Type B pancreatic cell (in vitro differentiated cells): Measurements from ENCODE around the gene MTA3. TPM values are rescaled to one million over a fixed set of nuclear protein-coding genes. Genes with fewer than 3 reads are reported as not detected.
A peak's percentile ranks its signal among the peaks of the same experiment; 100 is the strongest.

Experiments used
- DNase-seq: peaks from one replicate; pipeline ENCODE4 v3.0.0; 2021; ENCODE audit warnings: mixed read lengths; ENCODE audit not compliant: unreplicated experiment; ENCODE audit errors: extremely low spot score
- H3K27ac Mint-ChIP-seq: 2 replicates; pipeline ENCODE4 v1.8.0; 2021; ENCODE audit warnings: mild to moderate bottlenecking, mixed read lengths
- H3K27me3 Mint-ChIP-seq: 2 replicates; pipeline ENCODE4 v1.8.0; 2021; ENCODE audit warnings: mixed read lengths
- H3K36me3 Mint-ChIP-seq: 2 replicates; pipeline ENCODE4 v1.8.0; 2021; ENCODE audit warnings: mixed read lengths
- H3K4me1 Mint-ChIP-seq: one replicate; pipeline ENCODE4 v1.8.0; 2021; ENCODE audit warnings: mixed read lengths; ENCODE audit not compliant: unreplicated experiment
- H3K4me3 Mint-ChIP-seq: 2 replicates; pipeline ENCODE4 v1.8.0; 2021; ENCODE audit warnings: mild to moderate bottlenecking, mixed read lengths
- H3K9me3 Mint-ChIP-seq: 2 replicates; pipeline ENCODE4 v1.8.0; 2021; ENCODE audit warnings: mixed read lengths
- total RNA-seq: library from RNA; stranded (reverse); gene quantifications from 2 replicates; pipeline ENCODE4 v1.2.1, GENCODE V29; 2021; ENCODE audit warnings: low replicate concordance
- TF ChIP-seq, protein P1 (sequence below): fragments of 200-600 bp; sonication (generic); conservative IDR thresholded peaks from 2 replicates; pipeline ENCODE4 v1.5.0; 2021; ENCODE audit warnings: antibody characterized with exemption, mild to moderate bottlenecking

Gene MTA3
- total RNA-seq, 1 donor from 2014 or later = 59.7 TPM

DNA sequence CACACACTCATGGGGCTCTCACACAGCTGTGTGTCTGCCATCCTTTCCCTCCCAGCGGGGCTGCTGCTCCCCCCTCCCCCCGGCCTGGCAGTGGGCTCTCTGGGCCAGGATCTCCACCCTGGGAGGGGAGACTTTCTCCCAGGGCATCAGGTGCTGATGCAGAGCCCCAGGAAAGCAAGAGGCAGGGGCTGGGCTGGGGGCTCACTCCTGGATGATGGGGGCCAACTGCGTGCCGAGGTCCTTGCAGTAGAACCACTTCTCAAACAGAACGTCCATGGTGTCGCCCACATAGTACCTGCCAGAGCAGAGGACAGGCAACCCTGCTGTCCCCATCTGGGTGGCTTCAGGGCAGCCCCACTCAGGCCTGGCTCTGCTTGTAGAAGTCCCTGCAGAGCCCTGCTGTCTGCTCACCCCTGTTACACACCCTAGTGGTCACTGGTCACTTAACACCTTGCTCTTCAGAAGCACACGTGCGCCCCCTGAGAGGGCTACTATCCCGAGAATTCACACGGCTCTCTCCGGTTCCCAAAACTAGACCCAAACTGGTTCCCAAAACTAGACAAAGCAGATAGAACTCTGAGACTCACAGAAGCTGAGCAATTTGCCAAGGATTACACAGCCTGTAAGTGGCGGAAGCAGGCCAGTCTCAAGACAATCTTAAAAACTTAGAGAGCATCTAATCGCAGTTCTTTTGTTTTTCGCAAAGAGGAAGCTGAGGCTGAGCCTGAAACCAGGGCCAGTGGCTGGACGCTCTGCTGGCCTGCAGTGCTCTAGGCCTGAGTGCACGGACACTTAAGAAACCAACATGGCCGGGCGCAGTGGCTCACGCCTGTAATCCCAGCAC is 202.1 kb downstream of the MTA3 start:
- Mint-ChIP-seq H3K4me1 (peaks cover 5% of the 10 kb centered on the region), H3K27ac (no peak overlapping the region), H3K36me3 (no peaks in the 10 kb centered on the region), H3K4me3 (no peak overlapping the region), H3K9me3 (peaks cover 4% of the 10 kb centered on the region), H3K27me3 (no peaks in the 10 kb centered on the region)
- DNase-seq = no peak
- TF ChIP-seq, protein P1, sequence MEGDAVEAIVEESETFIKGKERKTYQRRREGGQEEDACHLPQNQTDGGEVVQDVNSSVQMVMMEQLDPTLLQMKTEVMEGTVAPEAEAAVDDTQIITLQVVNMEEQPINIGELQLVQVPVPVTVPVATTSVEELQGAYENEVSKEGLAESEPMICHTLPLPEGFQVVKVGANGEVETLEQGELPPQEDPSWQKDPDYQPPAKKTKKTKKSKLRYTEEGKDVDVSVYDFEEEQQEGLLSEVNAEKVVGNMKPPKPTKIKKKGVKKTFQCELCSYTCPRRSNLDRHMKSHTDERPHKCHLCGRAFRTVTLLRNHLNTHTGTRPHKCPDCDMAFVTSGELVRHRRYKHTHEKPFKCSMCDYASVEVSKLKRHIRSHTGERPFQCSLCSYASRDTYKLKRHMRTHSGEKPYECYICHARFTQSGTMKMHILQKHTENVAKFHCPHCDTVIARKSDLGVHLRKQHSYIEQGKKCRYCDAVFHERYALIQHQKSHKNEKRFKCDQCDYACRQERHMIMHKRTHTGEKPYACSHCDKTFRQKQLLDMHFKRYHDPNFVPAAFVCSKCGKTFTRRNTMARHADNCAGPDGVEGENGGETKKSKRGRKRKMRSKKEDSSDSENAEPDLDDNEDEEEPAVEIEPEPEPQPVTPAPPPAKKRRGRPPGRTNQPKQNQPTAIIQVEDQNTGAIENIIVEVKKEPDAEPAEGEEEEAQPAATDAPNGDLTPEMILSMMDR = peak; percentile 64

DNA sequence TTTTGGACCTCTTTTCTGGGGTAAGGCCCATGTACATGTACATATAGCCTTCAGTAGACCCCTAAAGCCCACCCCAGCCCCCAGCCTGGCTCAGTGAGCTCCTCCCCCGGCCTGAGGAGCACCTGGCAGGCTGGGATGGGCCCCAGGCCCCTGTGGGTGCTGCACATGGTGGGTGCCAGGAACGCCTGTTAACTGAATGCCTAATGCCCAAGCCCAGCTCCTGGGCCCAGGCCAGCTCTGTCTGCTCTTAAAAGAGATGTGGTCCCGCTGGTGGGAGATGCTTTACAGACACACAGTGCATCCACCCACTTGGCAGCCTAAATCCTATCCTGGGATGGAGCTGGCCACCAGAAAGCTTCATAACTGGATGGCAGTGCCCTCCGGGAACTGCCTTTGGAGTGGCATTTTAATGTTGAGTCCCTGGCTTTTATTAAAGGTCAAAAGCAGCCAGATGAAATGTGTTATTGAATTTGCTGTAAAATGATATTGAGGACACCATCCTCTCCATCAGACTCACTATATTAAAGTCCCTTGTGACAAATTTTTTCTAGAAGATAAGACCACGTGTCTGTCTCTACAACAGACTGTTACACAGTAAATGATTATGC is 203.2 kb downstream of the MTA3 start:
- H3K27me3 Mint-ChIP-seq = no peaks in the 10 kb centered on the region
- TF ChIP-seq, protein P1 = no peak
- H3K36me3 Mint-ChIP-seq = no peaks in the 10 kb centered on the region
- H3K27ac Mint-ChIP-seq = no peak overlapping the region
- peaks cover 5% of the 10 kb centered on the region for H3K4me1 Mint-ChIP-seq
- peaks cover 4% of the 10 kb centered on the region for H3K9me3 Mint-ChIP-seq
- no peak overlapping the region for H3K4me3 Mint-ChIP-seq
- DNase-seq = no peak

DNA sequence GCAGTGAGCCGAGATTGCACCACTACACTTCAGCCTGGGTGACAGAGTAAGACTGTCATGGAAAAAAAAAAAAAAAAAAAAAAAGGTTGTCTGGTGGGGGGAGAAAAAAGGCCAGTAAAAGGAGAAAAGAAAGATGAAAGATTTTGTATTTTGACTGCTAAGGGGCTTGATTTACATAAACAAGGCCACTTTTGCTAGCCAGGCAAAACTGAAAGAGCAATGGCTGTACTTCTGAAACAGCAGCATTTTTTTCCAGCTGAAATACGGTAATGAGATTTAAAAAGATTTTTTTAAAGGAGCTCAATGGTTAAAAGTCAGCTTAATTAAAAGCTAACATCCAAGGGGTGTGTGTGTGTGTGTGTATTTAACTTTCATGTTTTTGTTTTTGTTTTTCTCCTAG is 206.8 kb downstream of the MTA3 start:
- H3K9me3 Mint-ChIP-seq = peaks cover 4% of the 10 kb centered on the region
- no peaks in the 10 kb centered on the region for H3K36me3 Mint-ChIP-seq
- no peak overlapping the region for H3K27ac Mint-ChIP-seq
- TF ChIP-seq, protein P1 = no peak
- H3K4me3 Mint-ChIP-seq = no peak overlapping the region
- peaks cover 5% of the 10 kb centered on the region for H3K4me1 Mint-ChIP-seq
- no peak for DNase-seq
- H3K27me3 Mint-ChIP-seq = no peaks in the 10 kb centered on the region

DNA sequence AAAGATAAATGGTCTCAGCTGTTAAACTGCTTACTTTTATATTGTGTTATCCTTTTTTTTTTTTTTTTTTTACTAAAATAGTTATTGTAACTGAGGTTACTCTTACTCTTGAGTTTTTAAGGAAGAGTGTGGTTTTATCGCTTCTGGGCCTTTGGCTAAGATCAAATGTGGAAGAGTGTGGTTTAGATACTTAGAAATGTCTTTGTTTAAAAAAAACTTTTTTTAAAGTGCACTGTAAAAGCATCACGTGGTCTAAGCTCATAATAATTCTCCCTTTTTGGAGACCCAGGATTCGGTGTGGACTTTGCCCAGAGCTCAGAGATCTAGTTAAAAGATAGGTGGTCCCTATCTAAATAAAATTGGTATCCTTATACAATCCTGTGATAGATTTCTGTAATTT is 207.4 kb downstream of the MTA3 start:
- Mint-ChIP-seq H3K36me3 (no peaks in the 10 kb centered on the region), H3K4me3 (no peak overlapping the region), H3K27me3 (no peaks in the 10 kb centered on the region), H3K27ac (no peak overlapping the region), H3K9me3 (peaks cover 4% of the 10 kb centered on the region), H3K4me1 (peaks cover 5% of the 10 kb centered on the region)
- DNase-seq = no peak
- TF ChIP-seq, protein P1 = no peak

DNA sequence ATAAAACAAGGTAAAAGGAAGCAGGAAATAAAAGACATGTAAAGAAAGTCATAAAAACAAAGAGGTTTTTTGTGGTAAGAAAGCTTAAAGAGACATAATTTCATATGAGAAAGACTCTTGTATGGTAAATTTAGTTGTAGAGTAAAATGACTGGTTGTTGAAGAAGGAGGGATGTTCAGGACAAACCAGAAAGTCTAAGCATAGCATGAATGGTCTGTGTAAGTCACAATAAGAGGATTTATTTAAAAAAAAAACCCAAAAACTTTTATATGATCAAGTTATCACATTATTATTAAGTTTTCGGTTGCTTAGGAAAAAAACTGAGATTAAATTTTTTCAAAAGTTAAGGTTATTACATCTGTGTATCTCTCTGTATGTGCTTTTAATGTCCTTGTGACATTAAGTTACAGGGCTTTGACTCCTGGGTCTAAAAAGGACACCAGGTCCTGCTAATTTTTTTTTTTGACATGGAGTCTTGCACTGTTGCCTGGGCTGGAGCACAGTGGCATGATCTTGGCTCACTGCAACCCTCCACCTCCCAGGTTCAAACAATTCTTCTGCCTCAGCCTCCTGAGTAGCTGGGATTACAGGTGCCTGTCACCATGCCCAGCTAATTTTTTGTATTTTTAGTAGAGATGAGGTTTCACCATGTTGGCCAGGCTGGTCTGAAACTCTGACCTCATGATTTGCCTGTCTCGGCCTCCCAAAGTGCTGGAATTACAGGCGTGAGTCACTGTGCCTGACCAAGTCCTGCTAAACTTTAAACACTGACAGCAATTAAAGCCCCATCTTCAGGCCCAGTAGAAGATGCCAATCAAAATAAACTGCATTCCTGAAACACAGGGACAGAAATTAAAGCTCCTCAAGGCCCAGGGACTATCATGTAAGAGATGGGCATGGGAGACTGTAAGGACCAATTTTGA is 209.7 kb downstream of the MTA3 start:
- H3K4me3 Mint-ChIP-seq = no peak overlapping the region
- peaks cover 1% of the 10 kb centered on the region for H3K4me1 Mint-ChIP-seq
- DNase-seq = no peak
- no peak overlapping the region for H3K27ac Mint-ChIP-seq
- no peaks in the 10 kb centered on the region for H3K27me3 Mint-ChIP-seq
- peaks cover under 1% of the 10 kb centered on the region for H3K9me3 Mint-ChIP-seq
- TF ChIP-seq, protein P1 = no peak
- peaks cover 3% of the 10 kb centered on the region for H3K36me3 Mint-ChIP-seq
